Kidney epithelial cell (primary cell): ENCODE data around the gene GET4. TPM values are rescaled to one million over a fixed set of nuclear protein-coding genes. Genes with fewer than 3 reads are reported as not detected.

ENCODE experiments used
- DNase-seq: peaks from one replicate; pipeline ENCODE4 v3.0.0-alpha.2; 2010; ENCODE audit warnings: low read depth
- H3K27me3 ChIP-seq: 2 replicates; pipeline ENCODE4 v1.6.0; 2011; ENCODE audit warnings: low read length; ENCODE audit not compliant: control insufficient read depth, insufficient read depth
- H3K36me3 ChIP-seq: 2 replicates; pipeline ENCODE4 v1.5.1; 2011; ENCODE audit warnings: low read length; ENCODE audit not compliant: control insufficient read depth, insufficient read depth
- H3K4me3 ChIP-seq: 2 replicates; pipeline ENCODE4 v1.5.1; 2011; ENCODE audit warnings: low read depth, mild to moderate bottlenecking, control low read depth, low read length
- CTCF ChIP-seq: IDR thresholded peaks from 2 replicates; pipeline ENCODE4 v1.5.1; 2011; ENCODE audit warnings: mild to moderate bottlenecking, moderate library complexity, low read length, control low read depth, inconsistent platforms; ENCODE audit not compliant: insufficient read depth, poor library complexity, severe bottlenecking
- total RNA-seq: library from RNA; depleted of rRNA; stranded (reverse); fragments of >200 nt; gene quantifications from 2 replicates; pipeline ENCODE4 v1.2.3, GENCODE V29; 2015

GET4 gene
- total RNA-seq, 1 donor from 2014 or later, result 63.1 TPM

DNA sequence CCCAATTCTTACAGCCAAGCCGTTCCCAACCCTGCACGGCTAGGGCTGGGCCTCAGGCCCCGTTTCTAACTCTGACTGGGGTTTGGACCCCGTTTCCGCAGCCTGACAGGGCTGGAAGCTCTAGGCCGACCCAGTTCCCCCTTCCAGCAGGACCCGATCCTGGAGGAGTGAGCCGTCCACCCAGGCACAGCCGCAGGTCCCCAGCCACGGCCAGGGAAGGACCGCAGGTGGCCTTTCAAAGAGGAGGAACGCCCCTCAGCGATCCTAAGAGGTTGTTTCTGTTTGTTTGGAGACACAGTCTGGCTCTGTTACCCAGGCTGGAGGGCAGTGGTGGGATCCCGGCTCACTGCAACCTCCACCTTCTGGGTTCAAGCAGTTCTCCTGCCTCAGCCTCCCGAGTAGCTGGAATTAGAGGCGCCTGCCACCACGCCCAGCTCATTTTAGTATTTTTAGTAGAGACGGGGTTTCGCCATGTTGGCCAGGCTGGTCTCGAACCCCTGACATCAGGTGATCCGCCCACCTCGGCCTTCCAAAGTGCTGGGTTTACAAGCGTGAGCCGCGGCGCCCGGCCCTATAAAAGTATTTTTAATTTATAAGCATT lies 778 bp upstream of the GET4 start:
- no peak overlapping the region for H3K4me3 ChIP-seq
- no peak for DNase-seq
- no peak for TF ChIP-seq CTCF
- H3K27me3 ChIP-seq, result no peaks in the 10 kb centered on the region
- peaks cover 2% of the 10 kb centered on the region for H3K36me3 ChIP-seq

GRCh38 chr7:876972-877311 lies 588 bp downstream of the GET4 start:
- peak overlapping the region; percentile 81 for H3K4me3 ChIP-seq
- DNase-seq, result no peak
- H3K27me3 ChIP-seq, result no peaks in the 10 kb centered on the region
- H3K36me3 ChIP-seq, result peaks cover 2% of the 10 kb centered on the region
- TF ChIP-seq CTCF, result no peak

DNA sequence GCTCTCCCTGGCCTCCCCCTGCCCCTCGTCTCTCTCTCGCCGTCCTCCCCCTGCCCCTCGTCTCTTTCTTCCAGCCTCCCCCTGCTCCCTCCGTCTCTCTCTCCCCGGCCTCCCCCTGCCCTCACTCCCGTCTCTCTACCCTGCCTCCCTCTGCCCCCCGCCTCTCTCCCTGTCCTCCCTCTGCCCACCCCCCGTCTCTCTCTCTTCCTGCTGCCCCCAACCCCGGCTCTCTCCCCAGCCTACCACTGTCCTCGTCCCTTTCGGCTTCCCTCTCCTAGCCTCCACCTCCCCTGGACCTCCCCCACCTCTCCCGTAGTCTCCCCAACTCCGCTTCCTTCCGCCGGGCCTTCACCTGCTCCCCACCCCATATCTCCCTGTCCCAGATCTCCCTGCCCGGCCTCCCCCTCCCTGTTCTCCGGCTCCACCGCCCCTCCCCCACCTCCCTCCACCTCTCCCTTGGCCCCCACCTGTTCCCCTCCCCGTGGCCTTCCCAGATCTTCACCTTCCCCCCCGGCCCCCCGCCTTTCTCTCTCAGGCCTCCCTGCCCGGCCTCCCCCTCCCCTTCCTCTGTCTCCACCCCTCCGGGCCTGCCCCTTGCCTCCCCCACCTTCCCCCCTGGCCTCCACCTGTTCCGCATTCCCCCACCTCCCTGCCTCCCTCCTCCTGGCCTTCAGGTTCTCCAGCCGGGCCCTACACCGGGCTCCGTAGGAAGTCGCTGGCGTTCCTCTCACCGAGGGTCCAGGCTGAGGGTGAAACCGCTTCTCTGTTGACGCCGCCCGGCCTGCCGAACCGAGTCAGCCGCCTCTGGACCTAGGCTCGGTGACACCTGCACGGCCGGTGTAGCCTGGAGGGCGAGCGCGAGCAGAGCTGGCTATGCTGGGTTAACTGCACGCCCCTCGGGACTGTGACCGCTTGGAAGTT lies 1.2 kb downstream of the GET4 start:
- Histone ChIP-seq H3K36me3 (no peaks in the 10 kb centered on the region), H3K4me3 (peak overlapping the region; percentile 81), H3K27me3 (no peaks in the 10 kb centered on the region)
- no peak for TF ChIP-seq CTCF
- no peak for DNase-seq

DNA sequence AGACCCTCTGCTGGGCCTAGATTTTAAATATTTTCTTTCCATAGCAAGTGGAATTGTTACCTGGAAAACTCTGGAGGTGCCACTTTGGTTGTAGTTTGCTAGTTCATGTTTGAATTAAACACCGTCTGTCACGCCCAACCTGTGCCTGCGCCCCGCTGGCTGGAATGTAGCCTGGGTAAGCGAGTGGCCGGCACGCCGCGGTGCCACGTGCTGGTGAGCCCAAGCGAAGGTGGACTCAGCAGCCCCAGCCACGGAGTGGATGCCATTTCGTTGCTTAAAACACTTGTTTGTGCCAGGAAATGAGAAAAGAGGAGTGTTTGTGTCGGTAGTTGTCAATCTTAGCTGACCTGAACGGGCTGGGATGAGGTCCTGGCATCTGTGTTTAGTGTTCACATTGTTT lies 2.7 kb downstream of the GET4 start:
- no peaks in the 10 kb centered on the region for H3K27me3 ChIP-seq
- no peak for TF ChIP-seq CTCF
- no peak overlapping the region for H3K4me3 ChIP-seq
- no peak for DNase-seq
- no peaks in the 10 kb centered on the region for H3K36me3 ChIP-seq

DNA sequence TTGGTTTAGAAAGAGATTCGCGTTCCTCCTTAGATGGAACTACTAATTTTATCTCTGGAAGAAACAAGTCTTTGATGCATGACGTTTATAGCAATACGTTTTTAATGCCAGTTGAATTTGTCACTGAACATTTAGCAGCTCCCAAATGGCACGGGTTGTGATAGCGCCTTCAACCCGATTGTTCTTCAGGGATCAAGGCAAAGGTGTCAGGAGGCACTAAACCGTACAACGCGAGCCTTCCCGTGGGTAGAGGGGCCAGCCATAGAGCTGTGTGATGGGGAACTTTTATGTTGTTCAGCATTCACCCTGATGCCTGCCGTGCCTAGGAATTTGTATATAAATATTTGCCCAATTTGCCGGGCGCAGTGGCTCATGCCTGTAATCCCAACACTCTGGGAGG lies 3.4 kb downstream of the GET4 start:
- H3K27me3 ChIP-seq, result no peaks in the 10 kb centered on the region
- no peak overlapping the region for H3K4me3 ChIP-seq
- DNase-seq, result no peak
- no peaks in the 10 kb centered on the region for H3K36me3 ChIP-seq
- TF ChIP-seq CTCF, result no peak

DNA sequence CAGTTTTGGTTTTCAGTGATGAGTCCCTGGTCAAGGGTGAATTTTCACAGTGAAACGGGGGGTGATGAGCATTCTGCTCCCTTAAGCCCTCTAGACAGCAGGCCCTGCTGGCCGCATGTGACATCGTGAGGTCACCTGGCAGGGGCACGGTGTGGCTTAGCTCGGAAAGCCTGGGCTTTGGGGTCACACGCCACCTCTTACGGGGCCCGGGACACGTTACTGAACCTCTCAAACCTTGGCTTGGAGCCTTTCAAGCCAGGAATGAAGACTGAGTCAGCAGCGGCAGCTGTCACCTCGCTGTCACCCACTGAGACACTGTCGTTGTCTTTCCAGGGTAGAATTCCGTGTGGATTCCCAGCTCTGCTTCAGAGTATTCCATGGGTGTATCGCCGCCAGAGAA lies 4.1 kb downstream of the GET4 start:
- no peaks in the 10 kb centered on the region for H3K36me3 ChIP-seq
- no peaks in the 10 kb centered on the region for H3K27me3 ChIP-seq
- H3K4me3 ChIP-seq, result no peak overlapping the region
- no peak for DNase-seq
- no peak for TF ChIP-seq CTCF
